IPS-20b (cell line): ENCODE measurements around the gene TP53BP2.

Experiments
- H3K27ac ChIP-seq: one replicate; pipeline ENCODE4 v1.5.1; 2013; ENCODE audit warnings: low read length
- H3K27me3 ChIP-seq: 2 replicates; pipeline ENCODE4 v1.6.1; 2013; ENCODE audit warnings: mild to moderate bottlenecking, low read length, inconsistent platforms; ENCODE audit not compliant: insufficient read depth
- H3K36me3 ChIP-seq: 2 replicates; pipeline ENCODE4 v1.6.1; 2013; ENCODE audit warnings: low read depth, mild to moderate bottlenecking, inconsistent platforms, low read length, moderate library complexity; ENCODE audit not compliant: insufficient read depth
- H3K4me1 ChIP-seq: 2 replicates; pipeline ENCODE4 v1.6.1; 2013; ENCODE audit warnings: mild to moderate bottlenecking, control low read depth, inconsistent platforms, low read length, moderate library complexity; ENCODE audit not compliant: insufficient read depth
- H3K4me3 ChIP-seq: 2 replicates; pipeline ENCODE4 v1.5.1; 2013; ENCODE audit warnings: mild to moderate bottlenecking, low read length, inconsistent platforms
- H3K9ac ChIP-seq: 2 replicates; pipeline ENCODE4 v1.6.1; 2013; ENCODE audit warnings: low read depth, mild to moderate bottlenecking, inconsistent platforms, low read length, moderate library complexity
- H3K9me3 ChIP-seq: 2 replicates; pipeline ENCODE4 v1.6.1; 2013; ENCODE audit warnings: mild to moderate bottlenecking, low read depth, low read length, inconsistent platforms; ENCODE audit not compliant: insufficient read depth

The TP53BP2 gene

GRCh38 chr1:223729906-223730305, 115.8 kb downstream of the TP53BP2 start:
- Histone ChIP-seq H3K4me1 (peaks cover 59% of the 10 kb centered on the region), H3K27ac (no peak overlapping the region), H3K36me3 (no peaks in the 10 kb centered on the region), H3K4me3 (no peak overlapping the region), H3K9ac (no peak overlapping the region), H3K27me3 (peaks cover 74% of the 10 kb centered on the region), H3K9me3 (no peaks in the 10 kb centered on the region)
